ENCODE measurements around the gene TSPAN13. TPM values are rescaled to one million over a fixed set of nuclear protein-coding genes. Genes with fewer than 3 reads are reported as not detected.

Gene TSPAN13
- total and polyA plus RNA-seq, 10 of the 15 experiments (the other 5 are each of a cell fraction or from before 2014, with no cell fraction given), result 0.26 to 0.37 TPM; not detected in 8

DNA sequence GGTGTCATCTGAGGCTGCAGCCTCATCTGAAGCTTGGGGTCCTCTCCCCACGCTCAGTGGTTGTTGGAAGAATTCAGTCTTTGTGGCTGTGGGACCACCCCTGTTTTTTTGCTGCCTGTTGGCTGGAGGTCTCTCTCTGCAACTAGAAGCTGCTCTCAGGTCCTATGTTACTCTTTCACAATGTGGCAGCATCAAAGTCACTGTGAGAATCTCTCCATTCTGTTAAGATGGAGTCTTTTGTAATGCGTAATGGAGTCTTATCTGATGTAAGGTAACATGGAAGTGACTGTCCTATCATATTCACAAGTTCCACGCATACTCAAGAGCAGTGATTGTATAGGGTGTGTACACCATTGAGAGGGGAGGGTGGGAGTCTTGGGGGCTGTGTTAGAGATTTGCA is 24.9 kb downstream of the TSPAN13 start:
- no peaks in the 10 kb centered on the region for H4K20me1 ChIP-seq (ENCODE audit: control insufficient read depth, insufficient read depth)
- H3K4me2 ChIP-seq (ENCODE audit: control insufficient read depth, insufficient read depth), result no peak overlapping the region
- no peak overlapping the region for H3K27ac ChIP-seq (ENCODE audit: control insufficient read depth, insufficient read depth)
- no TSS peak for BruUV-seq (replicated peaks)
- FAIRE-seq (no peak), ATAC-seq (no peak), DNase-seq (ENCODE audit: low read depth, low spot score) (no peak)
- no peak for TF ChIP-seq POLR2AphosphoS2 (IDR thresholded peaks at IDR 0.05; ENCODE audit: low read depth, low read length)
- TF ChIP-seq EP300 (IDR thresholded peaks at IDR 0.05; ENCODE audit: borderline replicate concordance in 1 of 2, control insufficient read depth in 1 of 2, low read depth in 2 of 2, low read length in 2 of 2), result no peak
- TF ChIP-seq TCF7 (IDR thresholded peaks at IDR 0.05; ENCODE audit: borderline replicate concordance), result no peak
- TF ChIP-seq RB1 (IDR thresholded peaks at IDR 0.05; ENCODE audit: borderline replicate concordance), result no peak
- TF ChIP-seq NFIC (IDR thresholded peaks at IDR 0.05; ENCODE audit: low read depth, low read length), result no peak
- WGBS (ENCODE audit: insufficient coverage, insufficient replicate concordance, low lambda C conversion rate, missing lambda C conversion rate), result 35% methylated on average over 3 of the region's 3 CpGs
- no peaks in the 10 kb centered on the region for H3K79me2 ChIP-seq (ENCODE audit: control insufficient read depth, insufficient read depth, low read length)
- intact Hi-C loops (cut with micrococcal nuclease; ENCODE audit: unreplicated experiment) (no loop called here), in situ Hi-C loops (cut with MboI) (no loop called here)
- SMC1A ChIA-PET (ENCODE audit: uncharacterized antibody, unreplicated experiment), result no interaction called here
- RAD21 ChIA-PET (ENCODE audit: unreplicated experiment), result no interaction called here
- no peaks in the 10 kb centered on the region; a peak in 1 of 4 replicates for H3K27me3 ChIP-seq (replicated peaks in 1 of 2; ENCODE audit: control insufficient read depth in 2 of 2, insufficient read depth in 2 of 2, low read length in 1 of 2)
- H2AFZ ChIP-seq (ENCODE audit: control insufficient read depth, low read depth, low read length), result no peak overlapping the region
- CTCF ChIA-PET, result no interaction called here
- POLR2A ChIA-PET, result no interaction called here
- H3K9me3 ChIP-seq (replicated peaks; ENCODE audit: control insufficient read depth, insufficient read depth, low read length), result no peaks in the 10 kb centered on the region
- H3K36me3 ChIP-seq (ENCODE audit: control insufficient read depth in 2 of 2, insufficient read depth in 2 of 2, low read length in 1 of 2), result no peaks in the 10 kb centered on the region
- H3K4me3 ChIP-seq, result no peak overlapping the region
- H3K9ac ChIP-seq (ENCODE audit: control insufficient read depth, insufficient read depth, low read length), result no peak overlapping the region
- no peaks in the 10 kb centered on the region for H3K4me1 ChIP-seq (ENCODE audit: control insufficient read depth, insufficient read depth, low read length)

- Histone ChIP-seq H3K27ac (ENCODE audit: control insufficient read depth, insufficient read depth) (no peak overlapping the region), H3K4me1 (ENCODE audit: control insufficient read depth, insufficient read depth, low read length) (no peaks in the 10 kb centered on the region), H4K20me1 (ENCODE audit: control insufficient read depth, insufficient read depth) (no peaks in the 10 kb centered on the region), H3K27me3 (replicated peaks in 1 of 2; ENCODE audit: control insufficient read depth in 2 of 2, insufficient read depth in 2 of 2, low read length in 1 of 2) (no peaks in the 10 kb centered on the region; a peak in 1 of 4 replicates), H3K79me2 (ENCODE audit: control insufficient read depth, insufficient read depth, low read length) (no peaks in the 10 kb centered on the region), H3K4me3 (no peak overlapping the region), H3K36me3 (ENCODE audit: control insufficient read depth in 2 of 2, insufficient read depth in 2 of 2, low read length in 1 of 2) (no peaks in the 10 kb centered on the region), H2AFZ (ENCODE audit: control insufficient read depth, low read depth, low read length) (no peak overlapping the region), H3K4me2 (ENCODE audit: control insufficient read depth, insufficient read depth) (no peak overlapping the region), H3K9me3 (replicated peaks; ENCODE audit: control insufficient read depth, insufficient read depth, low read length) (no peaks in the 10 kb centered on the region), H3K9ac (ENCODE audit: control insufficient read depth, insufficient read depth, low read length) (no peak overlapping the region)
- no peak for ATAC-seq
- intact Hi-C loops (cut with micrococcal nuclease; ENCODE audit: unreplicated experiment) (no loop called here), in situ Hi-C loops (cut with MboI) (no loop called here)
- DNase-seq (ENCODE audit: low read depth, low spot score), result no peak
- ChIA-PET CTCF (no interaction called here), POLR2A (no interaction called here), SMC1A (ENCODE audit: uncharacterized antibody, unreplicated experiment) (no interaction called here), RAD21 (ENCODE audit: unreplicated experiment) (no interaction called here)
- 62% methylated on average over 1 of the region's 1 CpG for WGBS (ENCODE audit: insufficient coverage, insufficient replicate concordance, low lambda C conversion rate, missing lambda C conversion rate)
- FAIRE-seq, result no peak
- BruUV-seq (replicated peaks), result no TSS peak
- TF ChIP-seq, protein P1, sequence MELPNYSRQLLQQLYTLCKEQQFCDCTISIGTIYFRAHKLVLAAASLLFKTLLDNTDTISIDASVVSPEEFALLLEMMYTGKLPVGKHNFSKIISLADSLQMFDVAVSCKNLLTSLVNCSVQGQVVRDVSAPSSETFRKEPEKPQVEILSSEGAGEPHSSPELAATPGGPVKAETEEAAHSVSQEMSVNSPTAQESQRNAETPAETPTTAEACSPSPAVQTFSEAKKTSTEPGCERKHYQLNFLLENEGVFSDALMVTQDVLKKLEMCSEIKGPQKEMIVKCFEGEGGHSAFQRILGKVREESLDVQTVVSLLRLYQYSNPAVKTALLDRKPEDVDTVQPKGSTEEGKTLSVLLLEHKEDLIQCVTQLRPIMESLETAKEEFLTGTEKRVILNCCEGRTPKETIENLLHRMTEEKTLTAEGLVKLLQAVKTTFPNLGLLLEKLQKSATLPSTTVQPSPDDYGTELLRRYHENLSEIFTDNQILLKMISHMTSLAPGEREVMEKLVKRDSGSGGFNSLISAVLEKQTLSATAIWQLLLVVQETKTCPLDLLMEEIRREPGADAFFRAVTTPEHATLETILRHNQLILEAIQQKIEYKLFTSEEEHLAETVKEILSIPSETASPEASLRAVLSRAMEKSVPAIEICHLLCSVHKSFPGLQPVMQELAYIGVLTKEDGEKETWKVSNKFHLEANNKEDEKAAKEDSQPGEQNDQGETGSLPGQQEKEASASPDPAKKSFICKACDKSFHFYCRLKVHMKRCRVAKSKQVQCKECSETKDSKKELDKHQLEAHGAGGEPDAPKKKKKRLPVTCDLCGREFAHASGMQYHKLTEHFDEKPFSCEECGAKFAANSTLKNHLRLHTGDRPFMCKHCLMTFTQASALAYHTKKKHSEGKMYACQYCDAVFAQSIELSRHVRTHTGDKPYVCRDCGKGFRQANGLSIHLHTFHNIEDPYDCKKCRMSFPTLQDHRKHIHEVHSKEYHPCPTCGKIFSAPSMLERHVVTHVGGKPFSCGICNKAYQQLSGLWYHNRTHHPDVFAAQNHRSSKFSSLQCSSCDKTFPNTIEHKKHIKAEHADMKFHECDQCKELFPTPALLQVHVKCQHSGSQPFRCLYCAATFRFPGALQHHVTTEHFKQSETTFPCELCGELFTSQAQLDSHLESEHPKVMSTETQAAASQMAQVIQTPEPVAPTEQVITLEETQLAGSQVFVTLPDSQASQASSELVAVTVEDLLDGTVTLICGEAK (IDR thresholded peaks at IDR 0.05; ENCODE audit: borderline replicate concordance), result no peak
- TF ChIP-seq PBX3 (IDR thresholded peaks at IDR 0.05; ENCODE audit: insufficient replicate concordance, low read depth, low read length) (no peak), MEF2A (IDR thresholded peaks at IDR 0.05; ENCODE audit: insufficient read depth, low read depth, low read length) (no peak), IRF5 (IDR thresholded peaks at IDR 0.05; ENCODE audit: borderline replicate concordance) (no peak), MTA2 (IDR thresholded peaks at IDR 0.05; ENCODE audit: low read depth) (no peak), TCF7 (IDR thresholded peaks at IDR 0.05; ENCODE audit: borderline replicate concordance) (no peak), MTA3 (IDR thresholded peaks at IDR 0.05; ENCODE audit: borderline replicate concordance, low read length) (no peak)
Observed at GRCh38 chr7:16779051-16779450, 25.5 kb downstream of the TSPAN13 start.

All from GM12878 (cell line).